ENCODE results near the gene OVCH2. TPM values are rescaled to one million over a fixed set of nuclear protein-coding genes. Genes with fewer than 3 reads are reported as not detected.
"Not testable (repeated sequence)": the region's sequence is repeated elsewhere in the genome, so short reads cannot be mapped to it uniquely, and the experiment has no call there.

OVCH2 gene, protein sequence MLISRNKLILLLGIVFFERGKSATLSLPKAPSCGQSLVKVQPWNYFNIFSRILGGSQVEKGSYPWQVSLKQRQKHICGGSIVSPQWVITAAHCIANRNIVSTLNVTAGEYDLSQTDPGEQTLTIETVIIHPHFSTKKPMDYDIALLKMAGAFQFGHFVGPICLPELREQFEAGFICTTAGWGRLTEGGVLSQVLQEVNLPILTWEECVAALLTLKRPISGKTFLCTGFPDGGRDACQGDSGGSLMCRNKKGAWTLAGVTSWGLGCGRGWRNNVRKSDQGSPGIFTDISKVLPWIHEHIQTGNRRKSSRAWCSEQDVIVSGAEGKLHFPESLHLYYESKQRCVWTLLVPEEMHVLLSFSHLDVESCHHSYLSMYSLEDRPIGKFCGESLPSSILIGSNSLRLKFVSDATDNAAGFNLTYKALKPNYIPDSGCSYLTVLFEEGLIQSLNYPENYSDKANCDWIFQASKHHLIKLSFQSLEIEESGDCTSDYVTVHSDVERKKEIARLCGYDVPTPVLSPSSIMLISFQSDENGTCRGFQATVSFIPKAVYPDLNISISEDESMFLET
- not detected for total RNA-seq

DNA sequence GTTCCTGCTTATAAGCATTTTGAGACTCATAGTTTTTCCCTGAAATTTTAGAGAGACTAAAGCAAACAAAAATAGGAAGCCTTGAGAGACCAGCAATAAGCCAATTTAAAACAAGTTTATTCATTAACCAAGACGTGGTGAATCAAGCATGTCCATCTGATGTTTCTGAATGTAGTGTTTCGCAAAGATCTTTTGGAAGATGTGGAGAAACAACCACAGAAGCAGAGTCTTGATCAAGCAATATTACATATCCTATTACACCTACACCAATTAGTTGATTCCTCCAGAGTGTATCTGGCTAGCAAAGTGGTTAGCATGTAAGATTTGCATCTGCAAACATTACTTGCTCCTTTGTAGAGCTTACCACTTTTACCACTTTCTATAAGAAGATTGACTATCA, at the start of gene OVCH2:
OVCH2 (minus strand) TSS at position 101 of the 400 bp plus-strand sequence; CDS start at position 18, 83 bp downstream.
- H3K9me3 Mint-ChIP-seq = no peaks in the 10 kb centered on the region
- H3K36me3 Mint-ChIP-seq (ENCODE audit: low read depth) = no peaks in the 10 kb centered on the region
- H3K4me3 Mint-ChIP-seq = no peak within 1 kb of the TSS
- no peaks in the 10 kb centered on the region for H3K4me1 Mint-ChIP-seq
- CTCF ChIA-PET = interaction anchor here (1.4 kb wide), 1 partner anchor 11 kb away, joined by 3 read pairs; no protein-coding TSS in a partner anchor
- POLR2A ChIA-PET = no interaction called here
- H3K27me3 Mint-ChIP-seq = peaks cover 25% of the 10 kb centered on the region
- no peak within 1 kb of the TSS for H3K27ac Mint-ChIP-seq
- no peak for DNase-seq

DNA sequence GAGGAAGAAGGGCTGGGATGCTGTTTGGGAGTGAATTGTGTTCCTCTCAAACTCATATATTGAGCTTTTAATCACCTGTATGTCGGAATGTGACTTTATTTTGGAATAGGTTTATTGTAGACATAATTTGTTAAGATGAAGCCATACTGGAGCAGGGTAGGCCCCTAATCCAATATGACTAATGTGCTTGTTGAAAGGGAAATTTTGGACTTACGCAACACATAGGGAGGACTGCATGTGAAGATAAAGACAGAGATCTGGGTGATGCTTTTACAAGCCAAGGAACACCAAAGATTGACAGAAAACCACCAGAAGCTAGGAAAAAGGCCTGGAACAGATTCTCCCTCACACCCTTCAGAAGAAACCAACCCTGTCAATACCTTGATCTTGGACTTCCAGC, 43.2 kb upstream of the OVCH2 start:
- Mint-ChIP-seq H3K9me3 (no peaks in the 10 kb centered on the region), H3K4me3 (no peak overlapping the region), H3K4me1 (no peaks in the 10 kb centered on the region), H3K36me3 (ENCODE audit: low read depth) (no peaks in the 10 kb centered on the region), H3K27me3 (no peaks in the 10 kb centered on the region), H3K27ac (no peak overlapping the region)
- ChIA-PET CTCF (no interaction called here), POLR2A (no interaction called here)
- DNase-seq = no peak

DNA sequence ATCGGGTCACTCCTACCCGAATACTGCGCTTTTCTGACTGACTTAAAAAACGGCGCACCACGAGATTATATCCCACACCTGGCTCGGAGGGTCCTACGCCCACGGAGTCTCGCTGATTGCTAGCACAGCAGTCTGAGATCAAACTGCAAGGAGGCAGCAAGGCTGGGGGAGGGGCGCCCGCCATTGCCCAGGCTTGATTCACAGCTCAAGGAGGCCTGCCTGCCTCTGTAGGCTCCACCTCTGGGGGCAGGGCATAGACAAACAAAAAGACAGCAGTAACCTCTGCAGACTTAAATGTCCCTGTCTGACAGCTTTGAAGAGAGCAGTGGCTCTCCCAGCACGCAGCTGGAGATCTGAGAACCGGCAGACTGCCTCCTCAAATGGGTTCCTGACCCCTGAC, 28.5 kb upstream of the OVCH2 start:
- DNase-seq; H3K4me1 Mint-ChIP-seq; POLR2A ChIA-PET; CTCF ChIA-PET; H3K4me3 Mint-ChIP-seq; H3K27me3 Mint-ChIP-seq; H3K36me3 Mint-ChIP-seq (ENCODE audit: low read depth); H3K27ac Mint-ChIP-seq; H3K9me3 Mint-ChIP-seq: not testable (repeated sequence)

DNA sequence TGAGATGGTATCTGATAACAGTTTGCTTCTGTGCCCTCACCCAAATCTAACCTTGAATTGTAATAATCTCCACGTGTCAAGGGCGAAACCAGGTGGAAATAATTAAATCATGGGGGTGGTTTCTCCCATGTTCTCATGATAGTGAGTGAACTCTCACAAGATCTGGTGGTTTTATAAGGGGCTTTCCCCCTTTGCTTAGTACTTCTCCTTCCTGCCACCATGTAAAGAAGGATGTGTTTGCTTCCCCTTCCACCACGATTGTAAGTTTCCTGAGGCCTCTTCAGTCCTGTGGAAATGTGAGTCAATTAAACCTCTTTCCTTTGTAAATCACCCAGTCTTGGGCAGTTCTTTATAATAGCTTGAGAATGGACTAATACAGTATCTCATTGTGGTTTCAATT, 8.5 kb upstream of the OVCH2 start:
- no peaks in the 10 kb centered on the region for H3K4me1 Mint-ChIP-seq
- DNase-seq = no peak
- no peaks in the 10 kb centered on the region for H3K9me3 Mint-ChIP-seq
- POLR2A ChIA-PET = no interaction called here
- no peaks in the 10 kb centered on the region for H3K36me3 Mint-ChIP-seq (ENCODE audit: low read depth)
- no peak overlapping the region for H3K27ac Mint-ChIP-seq
- CTCF ChIA-PET = interaction anchor here (0.7 kb wide), 1 partner anchor 20 kb away, joined by 4 read pairs; no protein-coding TSS in a partner anchor
- no peak overlapping the region for H3K4me3 Mint-ChIP-seq
- H3K27me3 Mint-ChIP-seq = peaks cover 3% of the 10 kb centered on the region

DNA sequence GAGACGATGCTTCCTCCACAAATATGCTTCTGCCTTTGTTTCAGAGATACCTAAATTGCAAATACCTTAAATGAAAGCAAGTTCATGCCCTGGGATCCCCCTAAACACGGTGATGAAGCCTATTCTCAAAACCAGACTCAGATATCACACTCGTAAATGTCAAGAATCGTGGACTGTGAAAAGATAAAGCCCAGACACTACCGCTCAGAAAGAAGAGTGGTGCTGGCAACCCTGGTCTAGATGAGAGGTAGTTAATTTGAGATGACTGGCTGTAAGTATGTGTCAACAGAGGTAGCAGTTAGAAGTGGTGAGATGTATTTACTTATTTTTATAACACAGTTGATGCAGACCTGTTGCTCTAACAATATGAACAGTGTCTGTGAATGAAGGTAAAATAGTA, 2.5 kb downstream of the OVCH2 start:
- ChIA-PET POLR2A (no interaction called here), CTCF (no interaction called here)
- Mint-ChIP-seq H3K4me3 (no peak overlapping the region), H3K27ac (no peak overlapping the region), H3K4me1 (no peaks in the 10 kb centered on the region), H3K9me3 (no peaks in the 10 kb centered on the region), H3K36me3 (ENCODE audit: low read depth) (no peaks in the 10 kb centered on the region), H3K27me3 (peaks cover 30% of the 10 kb centered on the region)
- no peak for DNase-seq

DNA sequence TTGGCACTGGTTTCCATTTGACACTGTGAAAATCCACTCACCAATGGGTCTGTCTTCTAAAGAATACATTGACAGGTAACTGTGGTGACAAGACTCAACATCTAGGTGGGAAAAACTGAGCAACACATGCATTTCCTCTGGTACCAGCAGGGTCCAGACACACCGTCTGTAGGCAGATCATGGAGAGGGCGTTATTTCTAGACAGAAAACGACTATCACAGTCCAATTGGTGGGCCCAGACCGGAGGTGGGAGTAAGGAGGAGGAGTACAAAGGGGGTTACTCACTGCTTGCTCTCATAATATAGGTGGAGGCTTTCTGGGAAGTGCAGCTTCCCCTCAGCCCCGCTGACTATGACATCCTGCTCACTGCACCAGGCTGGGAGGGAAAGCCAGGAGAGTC, 9.9 kb downstream of the OVCH2 start:
- Mint-ChIP-seq H3K4me3 (no peak overlapping the region), H3K27me3 (peaks cover 35% of the 10 kb centered on the region), H3K27ac (no peak overlapping the region), H3K9me3 (no peaks in the 10 kb centered on the region), H3K36me3 (ENCODE audit: low read depth) (no peaks in the 10 kb centered on the region), H3K4me1 (peaks cover 3% of the 10 kb centered on the region)
- DNase-seq = no peak
- CTCF ChIA-PET = interaction anchor here (2.3 kb wide), 1 partner anchor 344 kb away, joined by 9 read pairs; no protein-coding TSS in a partner anchor
- POLR2A ChIA-PET = no interaction called here

DNA sequence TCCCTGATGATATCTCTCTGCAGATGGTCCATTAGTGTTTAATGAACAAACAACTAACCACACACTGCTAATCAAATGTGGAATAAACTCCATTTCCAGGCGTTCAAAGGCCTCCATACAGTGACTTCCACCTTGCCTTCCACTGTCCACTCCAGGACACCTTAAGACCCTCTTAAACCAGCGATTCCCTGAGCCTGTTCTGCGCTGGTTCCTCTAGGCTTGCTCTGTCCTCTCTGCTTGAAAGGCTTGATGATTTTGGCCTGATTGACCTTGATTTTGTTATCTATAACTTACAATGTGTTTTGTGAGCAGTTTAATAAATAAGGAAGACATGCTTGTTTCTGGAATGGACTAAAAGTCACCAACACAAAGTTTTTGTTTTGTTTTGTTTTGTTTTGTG, 12.0 kb downstream of the OVCH2 start:
- Mint-ChIP-seq H3K27ac (no peak overlapping the region), H3K9me3 (no peaks in the 10 kb centered on the region), H3K4me1 (peaks cover 3% of the 10 kb centered on the region), H3K27me3 (peaks cover 38% of the 10 kb centered on the region), H3K36me3 (ENCODE audit: low read depth) (no peaks in the 10 kb centered on the region), H3K4me3 (no peak overlapping the region)
- CTCF ChIA-PET = interaction anchor here (0.6 to 2.3 kb wide), 17 partner anchors 8 to 1073 kb away, joined by 3 to 9 read pairs (median 4); partner anchors contain the start of gene PPFIBP2
- POLR2A ChIA-PET = no interaction called here
- DNase-seq = no peak

DNA sequence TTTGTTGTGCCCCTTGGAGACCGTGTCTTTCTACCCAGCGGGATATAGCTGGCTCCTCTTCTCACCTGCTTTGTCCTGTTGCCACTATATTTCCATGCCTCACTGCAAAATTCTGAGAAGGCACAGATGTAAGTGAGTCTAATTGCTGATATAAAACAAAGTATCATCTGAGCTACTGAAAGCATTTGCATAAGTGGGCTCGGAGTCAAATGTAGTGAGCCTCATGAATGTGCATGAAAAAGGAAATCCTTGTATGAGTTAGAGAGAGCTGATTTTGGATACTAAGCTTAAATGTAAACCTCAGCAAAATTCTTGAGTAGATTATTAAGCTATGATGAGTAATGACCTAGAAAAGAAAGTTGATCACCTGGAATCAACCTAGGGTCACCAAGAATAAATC, 13.9 kb downstream of the OVCH2 start:
- Mint-ChIP-seq H3K27me3 (peaks cover 44% of the 10 kb centered on the region), H3K4me3 (no peak overlapping the region), H3K27ac (no peak overlapping the region), H3K36me3 (ENCODE audit: low read depth) (no peaks in the 10 kb centered on the region), H3K4me1 (peaks cover 3% of the 10 kb centered on the region), H3K9me3 (no peaks in the 10 kb centered on the region)
- POLR2A ChIA-PET = no interaction called here
- no peak for DNase-seq
- CTCF ChIA-PET = interaction anchor here (1.0 to 1.4 kb wide), 4 partner anchors 10 to 594 kb away, joined by 3 to 4 read pairs (median 4); partner anchors contain the start of gene PPFIBP2

DNA sequence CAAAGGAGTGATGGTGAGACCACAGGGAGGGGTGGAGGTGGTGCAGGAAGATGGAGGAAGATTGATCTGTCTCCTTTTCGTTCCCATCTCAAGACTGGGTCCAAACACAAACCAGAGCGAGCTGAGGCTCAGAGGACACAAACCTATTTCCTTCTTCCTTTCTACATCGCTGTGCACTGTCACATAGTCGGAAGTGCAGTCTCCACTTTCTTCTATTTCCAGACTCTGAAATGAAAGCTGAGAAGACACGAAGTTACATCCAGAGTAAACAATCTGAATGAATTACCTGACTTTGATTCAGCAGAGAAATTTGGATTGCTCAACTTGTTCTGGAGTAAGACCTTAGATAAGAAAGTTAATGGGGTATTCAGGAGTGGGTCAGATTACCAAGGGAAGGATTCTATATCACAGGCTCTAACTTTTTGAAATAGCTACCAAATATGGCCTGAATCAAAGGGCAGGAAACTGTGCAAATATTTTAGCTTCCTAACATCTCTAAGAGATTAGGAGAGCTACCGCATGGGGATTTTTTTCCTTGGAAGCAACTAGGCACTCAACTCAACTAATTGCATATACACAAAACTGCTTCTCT, 14.4 kb downstream of the OVCH2 start:
- peaks cover 44% of the 10 kb centered on the region for H3K27me3 Mint-ChIP-seq
- ChIA-PET POLR2A (interaction anchor here (1.5 kb wide), 1 partner anchor 179 kb away, joined by 3 read pairs; no protein-coding TSS in a partner anchor), CTCF (interaction anchor here (1.0 to 1.4 kb wide), 4 partner anchors 9 to 594 kb away, joined by 3 to 4 read pairs (median 4); partner anchors contain the start of gene PPFIBP2)
- no peak for DNase-seq
- H3K4me3 Mint-ChIP-seq = no peak overlapping the region
- H3K27ac Mint-ChIP-seq = no peak overlapping the region
- H3K4me1 Mint-ChIP-seq = peaks cover 3% of the 10 kb centered on the region
- H3K36me3 Mint-ChIP-seq (ENCODE audit: low read depth) = no peaks in the 10 kb centered on the region
- H3K9me3 Mint-ChIP-seq = no peaks in the 10 kb centered on the region

DNA sequence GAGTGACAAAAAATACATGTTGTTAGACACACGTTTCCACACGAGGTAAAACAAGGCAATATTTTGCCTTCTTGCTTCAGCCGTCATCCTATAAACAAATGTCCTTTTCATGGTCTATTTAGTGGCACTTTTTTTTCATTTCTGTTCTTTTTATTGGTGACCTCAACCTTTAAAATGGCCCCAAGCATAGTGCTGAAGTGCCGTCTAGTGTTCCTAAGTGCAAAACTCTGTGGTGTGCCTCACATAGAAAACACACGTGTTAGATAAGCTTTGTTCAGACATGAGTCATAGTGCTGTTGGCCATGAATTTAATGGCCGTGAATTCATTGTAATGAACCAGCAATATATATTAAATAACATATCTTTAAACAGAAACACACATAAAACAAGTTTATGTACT, 15.6 kb downstream of the OVCH2 start:
- Mint-ChIP-seq H3K4me3 (no peak overlapping the region), H3K27me3 (peaks cover 44% of the 10 kb centered on the region), H3K36me3 (ENCODE audit: low read depth) (no peaks in the 10 kb centered on the region), H3K27ac (no peak overlapping the region), H3K9me3 (no peaks in the 10 kb centered on the region), H3K4me1 (no peaks in the 10 kb centered on the region)
- ChIA-PET CTCF (interaction anchor here (0.7 to 1.5 kb wide), 3 partner anchors 9 to 177 kb away, joined by 3 to 4 read pairs (median 4); partner anchors contain the start of gene PPFIBP2), POLR2A (interaction anchor here (1.5 kb wide), 1 partner anchor 178 kb away, joined by 3 read pairs; no protein-coding TSS in a partner anchor)
- DNase-seq = no peak

DNA sequence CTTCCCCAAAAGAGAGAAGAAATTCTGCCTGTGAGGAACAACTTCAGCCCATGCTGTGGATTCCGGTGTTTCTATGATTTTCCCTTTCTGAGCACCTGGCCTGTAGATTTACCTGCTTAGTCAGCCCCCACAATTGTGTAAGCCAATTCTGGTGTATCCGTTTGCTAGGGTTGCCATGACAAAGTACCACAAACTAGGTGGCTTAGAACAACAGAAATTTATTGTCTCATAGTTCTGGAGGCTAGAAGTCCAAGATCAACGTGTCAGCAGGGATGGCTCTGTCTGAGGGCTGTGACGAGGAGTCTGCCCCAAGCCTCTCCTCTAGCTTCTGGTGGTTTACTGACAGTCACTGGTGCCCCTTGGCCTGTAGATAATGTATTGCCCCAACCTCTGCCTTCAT, 17.0 kb downstream of the OVCH2 start:
- H3K36me3 Mint-ChIP-seq (ENCODE audit: low read depth) = no peaks in the 10 kb centered on the region
- no peak overlapping the region for H3K27ac Mint-ChIP-seq
- DNase-seq = no peak
- peaks cover 46% of the 10 kb centered on the region for H3K27me3 Mint-ChIP-seq
- ChIA-PET CTCF (interaction anchor here (3.1 kb wide), 1 partner anchor 24 kb away, joined by 14 read pairs; no protein-coding TSS in a partner anchor), POLR2A (no interaction called here)
- no peaks in the 10 kb centered on the region for H3K4me1 Mint-ChIP-seq
- no peaks in the 10 kb centered on the region for H3K9me3 Mint-ChIP-seq
- no peak overlapping the region for H3K4me3 Mint-ChIP-seq

DNA sequence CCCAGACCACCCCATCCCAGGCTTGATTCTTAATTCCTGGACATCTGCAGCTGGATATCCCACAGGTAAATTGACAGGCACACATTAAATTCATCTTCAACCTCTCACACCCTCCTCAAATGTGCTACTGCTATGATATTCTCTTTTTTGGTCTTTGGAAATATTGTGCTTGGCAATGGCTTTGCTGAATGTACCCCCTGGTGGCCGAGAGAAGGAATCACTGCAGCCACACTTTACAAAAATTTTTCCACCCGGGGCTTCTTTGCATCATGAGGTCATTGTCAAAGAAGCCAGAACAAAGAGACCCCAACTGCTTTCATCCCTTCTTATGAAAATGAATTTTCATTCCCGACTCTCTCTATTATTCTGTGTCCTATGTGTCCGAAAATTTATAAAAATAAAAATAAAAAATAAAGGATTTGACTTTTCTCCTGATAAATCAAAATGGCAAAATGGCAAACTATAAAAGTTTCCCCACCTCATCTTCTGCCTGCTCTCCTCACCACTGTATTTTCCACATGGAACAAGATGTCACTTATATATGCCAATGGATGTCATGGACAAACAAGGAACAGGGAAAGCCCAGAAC, 17.9 kb downstream of the OVCH2 start:
- ChIA-PET CTCF (interaction anchor here (0.8 to 3.1 kb wide), 4 partner anchors 12 to 590 kb away, joined by 3 to 14 read pairs (median 5); no protein-coding TSS in a partner anchor), POLR2A (no interaction called here)
- Mint-ChIP-seq H3K27me3 (peaks cover 37% of the 10 kb centered on the region), H3K27ac (no peak overlapping the region), H3K36me3 (ENCODE audit: low read depth) (no peaks in the 10 kb centered on the region), H3K9me3 (no peaks in the 10 kb centered on the region), H3K4me3 (no peak overlapping the region), H3K4me1 (no peaks in the 10 kb centered on the region)
- DNase-seq = no peak

DNA sequence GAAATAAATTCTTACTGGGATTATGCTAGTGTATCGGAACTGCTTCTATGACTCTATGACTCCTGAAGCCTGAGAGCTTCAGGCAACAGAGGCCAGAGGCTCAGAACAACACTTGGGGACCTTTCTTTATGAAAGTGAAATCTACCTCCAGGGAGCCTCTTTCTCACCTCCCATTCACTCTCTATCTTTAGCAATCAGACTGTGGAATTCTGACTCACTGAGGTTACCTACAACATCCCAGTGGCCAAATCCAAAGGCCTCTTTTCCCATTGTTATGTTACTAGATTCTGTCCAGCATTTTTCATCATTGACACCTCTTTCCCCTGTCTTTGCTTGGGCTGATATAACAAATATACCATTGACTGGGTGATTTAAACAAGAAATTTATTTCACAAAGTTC, 18.9 kb downstream of the OVCH2 start:
- CTCF ChIA-PET = interaction anchor here (0.8 to 3.1 kb wide), 6 partner anchors 8 to 589 kb away, joined by 3 to 14 read pairs (median 5); no protein-coding TSS in a partner anchor
- Mint-ChIP-seq H3K4me3 (no peak overlapping the region), H3K4me1 (no peaks in the 10 kb centered on the region), H3K9me3 (no peaks in the 10 kb centered on the region), H3K27ac (no peak overlapping the region), H3K27me3 (peaks cover 29% of the 10 kb centered on the region), H3K36me3 (ENCODE audit: low read depth) (no peaks in the 10 kb centered on the region)
- POLR2A ChIA-PET = no interaction called here
- no peak for DNase-seq

All from activated CD4-positive, alpha-beta memory T cell treated with anti-CD3 and anti-CD28 coated beads, Interleukin-2, amount 10 ng/mL, durations not matched to agents 7 days and 5 days (primary cell).